CD4-positive, alpha-beta T cell (primary cell): Measurements from ENCODE around the gene IRX2. TPM values are rescaled to one million over a fixed set of nuclear protein-coding genes. Genes with fewer than 3 reads are reported as not detected.

Experiments used
- ATAC-seq: fragments of 200-7000 bp; cut with Tn5 transposase; one replicate; pipeline ENCODE4 v1.10.0; 2022; ENCODE audit warnings: mild to moderate bottlenecking; ENCODE audit not compliant: poor library complexity
- CTCF ChIA-PET: fragments of 350-600 bp; sonication (Branson Sonifier 250); formaldehyde crosslinking; loops from one replicate; lab custom pipeline; 2021; ENCODE audit warnings: antibody characterized with exemption, inconsistent platforms; lab: Charles Lee
- POLR2A ChIA-PET: fragments of 350-600 bp; sonication (Branson Sonifier 250); formaldehyde crosslinking; loops from one replicate; lab custom pipeline; 2021; ENCODE audit warnings: antibody characterized with exemption, inconsistent platforms; lab: Charles Lee
- DNase-seq, 14 experiments: peaks; one replicate each; pipeline ENCODE4 v3.0.0-alpha.2; 2013 to 2020; ENCODE audit warnings: mixed read lengths in 2 of 14
- H3K27ac ChIP-seq, 2 donors: one replicate each; pipeline versions ENCODE4 v1.5.1 to v1.7.0; 2013; ENCODE audit warnings: low read length in 2 of 2, low read depth in 1 of 2, mild to moderate bottlenecking in 1 of 2
- H3K27me3 ChIP-seq, 2 experiments: 1 replicate in 1 of 2; 2 replicates in 1 of 2; pipeline versions ENCODE4 v1.6.1 to v1.7.0; 2013; ENCODE audit warnings: low read length in 2 of 2, control low read depth in 1 of 2, mild to moderate bottlenecking in 1 of 2, moderate library complexity in 1 of 2; ENCODE audit not compliant: insufficient read depth in 2 of 2, control insufficient read depth in 1 of 2
- H3K36me3 ChIP-seq: one replicate; pipeline ENCODE4 v1.6.1; 2013; ENCODE audit warnings: low read length, control low read depth; ENCODE audit not compliant: insufficient read depth
- H3K4me1 ChIP-seq: one replicate; pipeline ENCODE4 v1.6.1; 2013; ENCODE audit warnings: low read length, control low read depth; ENCODE audit not compliant: insufficient read depth
- H3K4me3 ChIP-seq: one replicate; pipeline ENCODE4 v1.5.1; 2013; ENCODE audit warnings: mild to moderate bottlenecking, low read length, moderate library complexity
- H3K9me3 ChIP-seq, 2 experiments: 1 replicate in 1 of 2; 2 replicates in 1 of 2; pipeline versions ENCODE4 v1.6.1 to v1.7.0; 2013; ENCODE audit warnings: low read length in 2 of 2, mild to moderate bottlenecking in 2 of 2, control low read depth in 1 of 2, moderate library complexity in 1 of 2; ENCODE audit not compliant: control insufficient read depth in 1 of 2, insufficient read depth in 1 of 2
- H3K27ac Mint-ChIP-seq: one replicate; pipeline ENCODE4 v1.8.0; 2020; ENCODE audit warnings: mixed read lengths
- H3K27me3 Mint-ChIP-seq: one replicate; pipeline ENCODE4 v1.8.0; 2021; ENCODE audit warnings: mixed read lengths
- H3K36me3 Mint-ChIP-seq: one replicate; pipeline ENCODE4 v1.8.0; 2021; ENCODE audit warnings: low read depth, mixed read lengths
- H3K4me1 Mint-ChIP-seq: one replicate; pipeline ENCODE4 v1.8.0; 2021; ENCODE audit warnings: low read depth, mixed read lengths
- H3K4me3 Mint-ChIP-seq: one replicate; pipeline ENCODE4 v1.8.0; 2020; ENCODE audit warnings: mild to moderate bottlenecking, mixed read lengths
- H3K9me3 Mint-ChIP-seq: one replicate; pipeline ENCODE4 v1.8.0; 2020; ENCODE audit warnings: mixed read lengths
- intact Hi-C, 2 experiments: fragments of 100-400 bp; cut with DNase I in 1 of 2; cut with micrococcal nuclease in 1 of 2; formaldehyde crosslinking; loops; one replicate each; pipeline versions ENCODE4 v1.15.1 to v1.9.0; 2023 to 2025; cut with DNase I, micrococcal nuclease
- total RNA-seq, 174 experiments: library from RNA in 2 of 174; stranded (reverse) in 2 of 174; gene quantifications; one replicate each; pipeline ENCODE4 v1.2.3 and lab custom pipeline; 2021 to 2026
- TF ChIP-seq, protein P1 (sequence below): fragments of 200-600 bp; IDR thresholded peaks from one replicate; pipeline ENCODE4 v1.8.0; 2022; ENCODE audit warnings: antibody characterized with exemption, mild to moderate bottlenecking

Gene IRX2
- total RNA-seq, 2 experiments from 2014 or later, result not detected

- TF ChIP-seq, protein P1, sequence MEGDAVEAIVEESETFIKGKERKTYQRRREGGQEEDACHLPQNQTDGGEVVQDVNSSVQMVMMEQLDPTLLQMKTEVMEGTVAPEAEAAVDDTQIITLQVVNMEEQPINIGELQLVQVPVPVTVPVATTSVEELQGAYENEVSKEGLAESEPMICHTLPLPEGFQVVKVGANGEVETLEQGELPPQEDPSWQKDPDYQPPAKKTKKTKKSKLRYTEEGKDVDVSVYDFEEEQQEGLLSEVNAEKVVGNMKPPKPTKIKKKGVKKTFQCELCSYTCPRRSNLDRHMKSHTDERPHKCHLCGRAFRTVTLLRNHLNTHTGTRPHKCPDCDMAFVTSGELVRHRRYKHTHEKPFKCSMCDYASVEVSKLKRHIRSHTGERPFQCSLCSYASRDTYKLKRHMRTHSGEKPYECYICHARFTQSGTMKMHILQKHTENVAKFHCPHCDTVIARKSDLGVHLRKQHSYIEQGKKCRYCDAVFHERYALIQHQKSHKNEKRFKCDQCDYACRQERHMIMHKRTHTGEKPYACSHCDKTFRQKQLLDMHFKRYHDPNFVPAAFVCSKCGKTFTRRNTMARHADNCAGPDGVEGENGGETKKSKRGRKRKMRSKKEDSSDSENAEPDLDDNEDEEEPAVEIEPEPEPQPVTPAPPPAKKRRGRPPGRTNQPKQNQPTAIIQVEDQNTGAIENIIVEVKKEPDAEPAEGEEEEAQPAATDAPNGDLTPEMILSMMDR, result no peak
- DNase-seq (no peak), ATAC-seq (no peak)
- Histone ChIP-seq H3K4me3 (no peak overlapping the region), H3K4me1 (no peaks in the 10 kb centered on the region), H3K36me3 (no peaks in the 10 kb centered on the region), H3K27me3 (no peaks in the 10 kb centered on the region), H3K9me3 (peaks cover 0 to 56% of the 10 kb centered on the region in 2 experiments), H3K27ac (no peak overlapping the region)
- Mint-ChIP-seq H3K4me3 (no peak overlapping the region), H3K27ac (no peak overlapping the region), H3K9me3 (no peaks in the 10 kb centered on the region), H3K27me3 (no peaks in the 10 kb centered on the region), H3K4me1 (no peaks in the 10 kb centered on the region), H3K36me3 (no peaks in the 10 kb centered on the region)
- CTCF ChIA-PET, result no interaction called here
- POLR2A ChIA-PET, result no interaction called here
- intact Hi-C loops, result no loop called here
These were observed 49.9 kb downstream of the IRX2 start for GRCh38 chr5:2701592-2701991.

DNA sequence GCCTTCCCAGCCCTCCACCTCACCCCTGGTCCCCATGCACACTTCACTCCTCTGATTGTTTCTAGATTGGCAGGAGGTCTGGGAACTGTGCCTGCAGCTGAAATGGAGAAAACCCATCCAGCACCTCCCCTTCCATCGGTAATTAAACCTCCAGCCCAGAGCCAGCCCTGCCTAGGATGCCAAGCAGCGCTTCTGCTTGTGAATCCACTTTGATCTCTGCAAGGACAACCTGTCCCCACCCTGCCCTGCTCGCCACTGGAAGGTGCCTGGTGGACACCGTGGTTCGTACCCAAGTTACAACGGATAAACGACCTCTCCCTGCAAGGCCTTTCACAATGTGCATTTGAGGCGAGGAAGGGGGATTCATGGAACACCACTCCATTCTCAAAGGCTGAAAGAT is 50.6 kb downstream of the IRX2 start:
- no peak overlapping the region for H3K27ac ChIP-seq
- Mint-ChIP-seq H3K27me3 (no peaks in the 10 kb centered on the region), H3K4me1 (no peaks in the 10 kb centered on the region), H3K27ac (no peak overlapping the region), H3K9me3 (no peaks in the 10 kb centered on the region), H3K4me3 (no peak overlapping the region), H3K36me3 (no peaks in the 10 kb centered on the region)
- TF ChIP-seq, protein P1, result no peak
- ATAC-seq (no peak), DNase-seq (no peak)
- no peak overlapping the region for H3K4me3 ChIP-seq
- H3K36me3 ChIP-seq, result no peaks in the 10 kb centered on the region
- POLR2A ChIA-PET, result no interaction called here
- peaks cover 0 to 58% of the 10 kb centered on the region in 2 experiments for H3K9me3 ChIP-seq
- intact Hi-C loops, result no loop called here
- H3K4me1 ChIP-seq, result no peaks in the 10 kb centered on the region
- H3K27me3 ChIP-seq, result no peaks in the 10 kb centered on the region
- CTCF ChIA-PET, result no interaction called here

DNA sequence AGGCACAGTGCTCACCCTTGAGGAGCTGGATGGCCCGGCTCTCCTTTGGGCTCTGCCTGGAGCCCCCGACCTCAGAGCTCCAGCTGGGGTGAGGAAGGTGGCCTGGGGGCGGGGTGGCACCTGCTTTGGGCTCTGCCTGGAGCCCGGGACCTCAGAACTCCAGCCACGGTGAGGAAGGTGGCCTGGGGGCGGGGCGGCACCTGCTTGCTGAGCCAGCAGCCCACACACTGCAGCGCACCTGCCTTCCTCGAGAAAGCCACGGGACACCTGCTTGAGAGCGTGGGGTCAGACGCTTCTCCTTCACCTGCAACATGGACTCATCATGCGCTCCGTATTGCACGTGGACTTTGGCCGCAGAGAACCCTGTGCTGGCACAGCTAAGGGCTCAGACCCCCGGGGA is 51.8 kb downstream of the IRX2 start:
- ATAC-seq (no peak), DNase-seq (no peak)
- Histone ChIP-seq H3K4me1 (no peaks in the 10 kb centered on the region), H3K27ac (no peak overlapping the region), H3K4me3 (no peak overlapping the region), H3K9me3 (peaks cover 0 to 50% of the 10 kb centered on the region in 2 experiments), H3K27me3 (no peaks in the 10 kb centered on the region), H3K36me3 (no peaks in the 10 kb centered on the region)
- Mint-ChIP-seq H3K27me3 (no peaks in the 10 kb centered on the region), H3K4me1 (no peaks in the 10 kb centered on the region), H3K4me3 (no peak overlapping the region), H3K9me3 (no peaks in the 10 kb centered on the region), H3K27ac (no peak overlapping the region), H3K36me3 (no peaks in the 10 kb centered on the region)
- intact Hi-C loops, result no loop called here
- POLR2A ChIA-PET, result no interaction called here
- TF ChIP-seq, protein P1, result no peak
- CTCF ChIA-PET, result no interaction called here
